Transverse colon (tissue), 4 donors: ENCODE measurements around the gene FAM180A. TPM values are rescaled to one million over a fixed set of nuclear protein-coding genes. Genes with fewer than 3 reads are reported as not detected.

Experiments
- DNase-seq: peaks from one replicate; pipeline ENCODE4 v3.0.0-alpha.2; 2019
- H3K27ac ChIP-seq, 4 donors: fragments of 200-600 bp; sonication (generic); 2 replicates each; pipeline ENCODE4 v1.5.1; 2016 to 2018; ENCODE audit warnings: inconsistent platforms in 4 of 4
- H3K27me3 ChIP-seq: fragments of 200-600 bp; sonication (generic); 2 replicates; pipeline ENCODE4 v1.5.1; 2017; ENCODE audit warnings: inconsistent platforms
- H3K36me3 ChIP-seq, 4 donors: fragments of 200-600 bp; sonication (generic); 2 replicates each; pipeline ENCODE4 v1.5.1; 2017 to 2019; ENCODE audit warnings: inconsistent platforms in 4 of 4
- H3K4me1 ChIP-seq, 4 donors: fragments of 200-600 bp; sonication (generic); 2 replicates each; pipeline ENCODE4 v1.5.1; 2017 to 2020; ENCODE audit warnings: inconsistent platforms in 4 of 4
- H3K4me3 ChIP-seq, 4 donors: fragments of 200-600 bp; sonication (generic); 1 replicate in 1 of 4; 2 replicates in 3 of 4; pipeline versions ENCODE4 v1.5.1 to v1.6.1; 2017 to 2019; ENCODE audit warnings: inconsistent platforms in 4 of 4
- H3K9me3 ChIP-seq, 2 donors: fragments of 200-600 bp; sonication (generic); 2 replicates each; pipeline ENCODE4 v1.5.1; 2017 to 2019; ENCODE audit warnings: inconsistent platforms in 2 of 2
- EP300 ChIP-seq: sonication (generic); formaldehyde crosslinking; IDR thresholded peaks from one replicate; pipeline ENCODE4 v1.6.1; 2017; ENCODE audit warnings: antibody characterized with exemption, low read depth
- POLR2A ChIP-seq: fragments of 450-650 bp; IDR thresholded peaks from one replicate; pipeline ENCODE4 v1.6.1; 2016; ENCODE audit warnings: antibody characterized with exemption, mild to moderate bottlenecking, moderate library complexity
- POLR2AphosphoS5 ChIP-seq, 3 donors: sonication (generic); formaldehyde crosslinking; IDR thresholded peaks; one replicate each; pipeline ENCODE4 v1.6.1; 2016; ENCODE audit warnings: antibody characterized with exemption in 3 of 3
- WGBS, 2 donors: methylation state at CpG; one replicate each; pipeline ENCODE4 v1.1.5; 2018; ENCODE audit warnings: low coverage in 1 of 2; 5-methylcytosine and 5-hydroxymethylcytosine counted together
- in situ Hi-C, 4 donors: fragments of 200-750 bp; cut with MboI; loops; one replicate each; pipeline versions ENCODE4 v1.15.0 to v1.15.1; 2017; ENCODE audit warnings: low sequenced_read_pairs in 3 of 4, low pct_ligation_motif_present in 1 of 4, low pct_unique_long_range_greater_than_20kb in 1 of 4
- intact Hi-C: fragments of 100-400 bp; cut with DNase I; formaldehyde crosslinking; loops from one replicate; pipeline ENCODE4 v1.15.1; 2023; ENCODE audit warnings: low total_unique reads
- total RNA-seq, 4 donors: library from RNA; depleted of rRNA; stranded (reverse); fragments of >200 nt; gene quantifications; one replicate each; pipeline ENCODE4 v1.1.0, GENCODE V29; 2016
- TF ChIP-seq, protein P1 (sequence below), 5 experiments: fragments of 200-600 bp in 3 of 5; fragments of 450-650 bp in 2 of 5; sonication (generic) in 3 of 5; IDR thresholded peaks; 1 replicate in 2 of 5; 2 replicates in 3 of 5; pipeline ENCODE4 v1.5.1; 2016 to 2017; ENCODE audit warnings: antibody characterized with exemption in 5 of 5, inconsistent platforms in 3 of 5, mild to moderate bottlenecking in 2 of 5, moderate library complexity in 1 of 5

The FAM180A gene
- total RNA-seq, 4 donors from 2014 or later: 1.2 to 3.8 TPM; not detected in 2

DNA sequence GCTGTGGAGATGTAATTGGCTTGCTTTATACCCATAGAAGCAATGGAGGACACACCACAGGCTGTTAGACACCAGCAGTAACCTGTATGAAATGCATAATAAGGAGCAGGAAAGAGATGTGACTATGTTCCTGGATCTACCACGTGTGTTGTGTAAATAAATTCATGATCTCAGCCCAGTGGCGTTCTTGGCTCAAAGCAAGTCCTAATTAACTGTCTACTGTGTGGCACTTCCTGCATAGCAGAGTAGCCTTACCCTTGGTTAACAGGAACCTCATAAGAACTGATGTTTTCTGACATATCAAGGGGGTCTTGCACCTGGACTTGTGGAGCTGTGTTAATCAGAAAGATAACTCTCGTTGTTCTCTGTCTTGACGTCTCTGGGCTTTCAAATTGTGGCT, 25.7 kb upstream of the FAM180A start:
- H3K27ac ChIP-seq: peak overlapping the region in 3 of 4 donors; percentile 32 to 66 (median 49)
- peak; percentile 20 for DNase-seq
- H3K4me3 ChIP-seq: no peak overlapping the region
- no peaks in the 10 kb centered on the region for H3K27me3 ChIP-seq
- WGBS, 2 donors: 52 to 60% methylated on average over 1 to 4 of the region's 4 CpGs
- peaks cover 0 to 12% (median 11%) of the 10 kb centered on the region in 4 donors for H3K4me1 ChIP-seq
- intact Hi-C loops: no loop called here
- TF ChIP-seq POLR2A: no peak
- peak in 2 of 3 donors; percentile 7 to 23 for TF ChIP-seq POLR2AphosphoS5 (IDR thresholded peaks at IDR 0.05)
- in situ Hi-C loops: no loop called here
- H3K36me3 ChIP-seq: no peaks in the 10 kb centered on the region
- H3K9me3 ChIP-seq: peaks cover 0 to 7% of the 10 kb centered on the region in 2 donors

GRCh38 chr7:135773464-135773863, 24.9 kb upstream of the FAM180A start:
- Histone ChIP-seq H3K9me3 (peaks cover 0 to 7% of the 10 kb centered on the region in 2 donors), H3K4me1 (peaks cover 0 to 12% (median 11%) of the 10 kb centered on the region in 4 donors), H3K27ac (peak overlapping the region in 2 of 4 donors; percentile 49 to 66), H3K27me3 (no peaks in the 10 kb centered on the region), H3K36me3 (no peaks in the 10 kb centered on the region), H3K4me3 (no peak overlapping the region)
- DNase-seq: peak; percentile 10
- 54% methylated on average over 5 of the region's 5 CpGs; no CpG with 5 or more reads in 1 of the 2 donors for WGBS, 2 donors
- no peak for TF ChIP-seq POLR2A
- TF ChIP-seq, protein P1, sequence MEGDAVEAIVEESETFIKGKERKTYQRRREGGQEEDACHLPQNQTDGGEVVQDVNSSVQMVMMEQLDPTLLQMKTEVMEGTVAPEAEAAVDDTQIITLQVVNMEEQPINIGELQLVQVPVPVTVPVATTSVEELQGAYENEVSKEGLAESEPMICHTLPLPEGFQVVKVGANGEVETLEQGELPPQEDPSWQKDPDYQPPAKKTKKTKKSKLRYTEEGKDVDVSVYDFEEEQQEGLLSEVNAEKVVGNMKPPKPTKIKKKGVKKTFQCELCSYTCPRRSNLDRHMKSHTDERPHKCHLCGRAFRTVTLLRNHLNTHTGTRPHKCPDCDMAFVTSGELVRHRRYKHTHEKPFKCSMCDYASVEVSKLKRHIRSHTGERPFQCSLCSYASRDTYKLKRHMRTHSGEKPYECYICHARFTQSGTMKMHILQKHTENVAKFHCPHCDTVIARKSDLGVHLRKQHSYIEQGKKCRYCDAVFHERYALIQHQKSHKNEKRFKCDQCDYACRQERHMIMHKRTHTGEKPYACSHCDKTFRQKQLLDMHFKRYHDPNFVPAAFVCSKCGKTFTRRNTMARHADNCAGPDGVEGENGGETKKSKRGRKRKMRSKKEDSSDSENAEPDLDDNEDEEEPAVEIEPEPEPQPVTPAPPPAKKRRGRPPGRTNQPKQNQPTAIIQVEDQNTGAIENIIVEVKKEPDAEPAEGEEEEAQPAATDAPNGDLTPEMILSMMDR (IDR thresholded peaks at IDR 0.05): no peak
- no peak for TF ChIP-seq EP300
- no peak for TF ChIP-seq POLR2AphosphoS5 (IDR thresholded peaks at IDR 0.05)
- in situ Hi-C loops: no loop called here
- intact Hi-C loops: no loop called here

DNA sequence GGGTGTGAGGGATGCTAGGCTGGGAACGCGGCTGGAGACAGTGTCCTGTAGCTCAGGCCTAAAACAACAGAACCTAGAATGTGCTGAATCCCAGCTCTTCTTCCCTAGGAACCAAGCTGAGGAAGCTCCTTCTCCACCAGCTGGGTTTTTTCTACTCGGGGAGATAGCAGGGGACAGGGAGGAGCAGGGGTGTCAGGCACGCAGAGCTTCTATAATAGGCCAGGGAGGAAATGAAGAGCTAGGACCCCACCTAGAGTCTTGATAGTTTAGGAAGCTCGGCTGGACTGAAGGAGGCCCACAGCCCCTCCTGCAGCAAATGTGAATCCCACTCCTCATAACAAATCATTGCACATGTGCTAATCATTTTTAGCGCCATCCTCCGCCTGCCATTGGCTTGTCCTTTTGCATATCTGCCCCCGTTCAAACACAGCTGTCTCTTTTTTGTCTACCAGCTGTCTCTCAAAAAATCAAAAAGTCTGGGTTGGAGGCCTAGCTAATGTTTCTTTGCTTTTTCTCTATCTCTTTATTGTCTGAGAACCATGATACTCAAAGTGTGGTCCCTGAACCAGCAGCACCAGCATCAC, 24.1 kb upstream of the FAM180A start:
- Histone ChIP-seq H3K36me3 (no peaks in the 10 kb centered on the region), H3K4me1 (peaks cover 0 to 12% (median 11%) of the 10 kb centered on the region in 4 donors), H3K4me3 (no peak overlapping the region), H3K27ac (no peak overlapping the region), H3K27me3 (no peaks in the 10 kb centered on the region), H3K9me3 (peaks cover 0 to under 1% of the 10 kb centered on the region in 2 donors)
- no peak for DNase-seq
- 67 to 74% methylated on average over 3 to 8 of the region's 8 CpGs for WGBS, 2 donors
- no peak for TF ChIP-seq POLR2A
- TF ChIP-seq, protein P1 (IDR thresholded peaks at IDR 0.05): no peak
- TF ChIP-seq POLR2AphosphoS5 (IDR thresholded peaks at IDR 0.05): no peak
- TF ChIP-seq EP300: no peak
- intact Hi-C loops: no loop called here
- in situ Hi-C loops: no loop called here

- no peak overlapping the region for H3K27ac ChIP-seq
- in situ Hi-C loops (no loop called here), intact Hi-C loops (no loop called here)
- no peaks in the 10 kb centered on the region for H3K9me3 ChIP-seq
- no peak overlapping the region for H3K4me3 ChIP-seq
- peaks cover 0 to 12% (median 11%) of the 10 kb centered on the region in 4 donors for H3K4me1 ChIP-seq
- WGBS, 2 donors: 40 to 68% methylated on average over 1 to 4 of the region's 4 CpGs
- no peak for DNase-seq
- TF ChIP-seq EP300 (no peak), POLR2A (no peak), POLR2AphosphoS5 (IDR thresholded peaks at IDR 0.05) (no peak)
- TF ChIP-seq, protein P1 (IDR thresholded peaks at IDR 0.05): no peak
- no peaks in the 10 kb centered on the region for H3K36me3 ChIP-seq
- no peaks in the 10 kb centered on the region for H3K27me3 ChIP-seq
These were observed 23.5 kb upstream of the FAM180A start for GRCh38 chr7:135771961-135772638.
